GM23338 (cell line): ENCODE results near the gene GAK. TPM values are rescaled to one million over a fixed set of nuclear protein-coding genes. Genes with fewer than 3 reads are reported as not detected.

ENCODE experiments used
- ATAC-seq: fragments of 200-7000 bp; cut with Tn5 transposase; 3 replicates; pipeline ENCODE4 v1.9.1; 2020
- DNase-seq: peaks from one replicate; pipeline ENCODE4 v3.0.0-alpha.2; 2015; ENCODE audit warnings: low spot score
- H2AFZ ChIP-seq: fragments of 200-600 bp; sonication (generic); 2 replicates; pipeline ENCODE4 v1.8.0; 2016; ENCODE audit warnings: antibody characterized with exemption, mild to moderate bottlenecking, moderate library complexity
- H3F3A ChIP-seq: fragments of 200-600 bp; sonication (generic); replicated peaks from 2 replicates; pipeline ENCODE4 v1.8.0; 2017; ENCODE audit warnings: antibody characterized with exemption, mixed run types, low read depth
- H3K27ac ChIP-seq: fragments of 200-600 bp; sonication (generic); 2 replicates; pipeline ENCODE4 v1.6.1; 2016; ENCODE audit warnings: low read depth
- H3K27me3 ChIP-seq: fragments of 200-600 bp; sonication (generic); 2 replicates; pipeline ENCODE4 v1.8.0; 2016; ENCODE audit warnings: mild to moderate bottlenecking, mixed run types, moderate library complexity; ENCODE audit not compliant: insufficient read depth
- H3K36me3 ChIP-seq: fragments of 200-600 bp; sonication (generic); 2 replicates; pipeline ENCODE4 v1.8.0; 2016; ENCODE audit warnings: mild to moderate bottlenecking; ENCODE audit not compliant: insufficient read depth
- H3K4me1 ChIP-seq: fragments of 200-600 bp; sonication (generic); 2 replicates; pipeline ENCODE4 v1.8.0; 2016; ENCODE audit warnings: mild to moderate bottlenecking, moderate library complexity; ENCODE audit not compliant: insufficient read depth
- H3K4me2 ChIP-seq: fragments of 200-600 bp; sonication (generic); 2 replicates; pipeline ENCODE4 v1.7.1; 2017; ENCODE audit warnings: mixed run types
- H3K4me3 ChIP-seq: fragments of 200-600 bp; sonication (generic); 2 replicates; pipeline ENCODE4 v1.6.1; 2016; ENCODE audit warnings: mixed run types
- H3K79me2 ChIP-seq: fragments of 200-600 bp; sonication (generic); replicated peaks from 2 replicates; pipeline ENCODE4 v1.8.0; 2017; ENCODE audit warnings: mild to moderate bottlenecking; ENCODE audit not compliant: insufficient read depth
- H3K9me2 ChIP-seq: fragments of 200-600 bp; sonication (generic); 2 replicates; pipeline ENCODE4 v1.8.0; 2017; ENCODE audit not compliant: insufficient read depth
- H4K20me1 ChIP-seq: fragments of 200-600 bp; sonication (generic); replicated peaks from 2 replicates; pipeline ENCODE4 v1.8.0; 2017; ENCODE audit warnings: mild to moderate bottlenecking; ENCODE audit not compliant: insufficient read depth
- H3K27ac Mint-ChIP-seq: 2 replicates; pipeline ENCODE4 v1.8.0; 2020; ENCODE audit warnings: inconsistent platforms, mild to moderate bottlenecking, moderate library complexity, mixed read lengths
- H3K27me3 Mint-ChIP-seq: 3 replicates; pipeline ENCODE4 v1.8.0; 2022; ENCODE audit warnings: low read depth, mild to moderate bottlenecking, moderate library complexity, mixed read lengths, inconsistent platforms; ENCODE audit not compliant: insufficient read depth, poor library complexity
- H3K36me3 Mint-ChIP-seq: 3 replicates; pipeline ENCODE4 v1.8.0; 2021; ENCODE audit warnings: low read depth, mild to moderate bottlenecking, inconsistent platforms, moderate library complexity, mixed read lengths
- H3K4me1 Mint-ChIP-seq: 3 replicates; pipeline ENCODE4 v1.8.0; 2020; ENCODE audit warnings: mild to moderate bottlenecking, inconsistent platforms, mixed read lengths
- H3K4me3 Mint-ChIP-seq: 3 replicates; pipeline ENCODE4 v1.8.0; 2021; ENCODE audit warnings: moderate library complexity, mild to moderate bottlenecking, inconsistent platforms, mixed read lengths
- H3K9me3 Mint-ChIP-seq: 3 replicates; pipeline ENCODE4 v1.8.0; 2020; ENCODE audit warnings: moderate library complexity, mild to moderate bottlenecking, inconsistent platforms, mixed read lengths
- CREB1 ChIP-seq: fragments of 250-450 bp; sonication (Bioruptor Pico); IDR thresholded peaks from 2 replicates; pipeline ENCODE4 v1.5.0; 2020; ENCODE audit warnings: low read depth, mild to moderate bottlenecking, moderate library complexity
- CTCF ChIP-seq, 2 experiments: fragments of 200-600 bp in 1 of 2; sonication (generic) in 1 of 2; conservative IDR thresholded peaks; 2 replicates each; pipeline versions ENCODE4 v1.5.1 to v1.6.1; 2016 to 2017; ENCODE audit warnings: antibody characterized with exemption in 2 of 2, low read depth in 2 of 2, mild to moderate bottlenecking in 2 of 2, moderate library complexity in 1 of 2
- EZH2 ChIP-seq: fragments of 200-600 bp; sonication (generic); IDR thresholded peaks from one replicate; pipeline ENCODE4 v1.8.0; 2017; ENCODE audit warnings: antibody characterized with exemption, mild to moderate bottlenecking, low read depth; ENCODE audit not compliant: unreplicated experiment
- JUNB ChIP-seq: IDR thresholded peaks from one replicate; pipeline ENCODE4 v1.6.1; 2016; ENCODE audit warnings: antibody characterized with exemption; ENCODE audit not compliant: unreplicated experiment
- NANOG ChIP-seq: IDR thresholded peaks from 2 replicates; pipeline ENCODE4 v1.6.1; 2016; ENCODE audit warnings: antibody characterized with exemption, borderline replicate concordance
- POLR2AphosphoS5 ChIP-seq: IDR thresholded peaks from 2 replicates; pipeline ENCODE4 v1.6.1; 2016; ENCODE audit warnings: antibody characterized with exemption, low read depth
- STAT1 ChIP-seq: IDR thresholded peaks from one replicate; pipeline ENCODE4 v1.6.1; 2016; ENCODE audit warnings: antibody characterized with exemption; ENCODE audit not compliant: unreplicated experiment
- ZNF114 ChIP-seq: fragments of 250-450 bp; sonication (Bioruptor Pico); IDR thresholded peaks from 2 replicates; pipeline ENCODE4 v1.5.0; 2020; ENCODE audit warnings: mild to moderate bottlenecking, moderate library complexity
- ZNF331 ChIP-seq: fragments of 250-450 bp; sonication (Bioruptor Pico); IDR thresholded peaks from 2 replicates; pipeline ENCODE4 v1.5.0; 2020; ENCODE audit warnings: low read depth, mild to moderate bottlenecking, moderate library complexity
- ZNF462 ChIP-seq: fragments of 250-450 bp; sonication (Bioruptor Pico); IDR thresholded peaks from 2 replicates; pipeline ENCODE4 v1.5.0; 2020; ENCODE audit warnings: mild to moderate bottlenecking, moderate library complexity
- polyA plus RNA-seq: library from polyadenylated mRNA; unstranded; fragments of >200 nt; fragmentation: Nextera tagmentation; extraction: Ambion mirVana; gene quantifications from 2 replicates; pipeline ENCODE4 v1.2.1, GENCODE V29; 2016
- total RNA-seq: library from RNA; depleted of rRNA; stranded (reverse); fragments of >200 nt; shearing (Covaris generic); gene quantifications from 2 replicates; pipeline ENCODE4 v1.2.3, GENCODE V29; 2014

GAK gene
- total and polyA plus RNA-seq, 2 experiments from 2014 or later = 48.5 to 124 TPM

- TF ChIP-seq CTCF (conservative IDR thresholded peaks at IDR 0.05; ENCODE audit: low read depth in 2 of 2) = peak in 1 of 2 experiments; percentile 2; a peak in 1 of 4 replicates
- no peak for TF ChIP-seq EZH2
- Mint-ChIP-seq H3K27me3 (peaks cover 77% of the 10 kb centered on the region), H3K36me3 (no peaks in the 10 kb centered on the region; the same call in 2 of the 3 replicates), H3K27ac (no peak overlapping the region), H3K9me3 (no peaks in the 10 kb centered on the region; the same call in 2 of the 3 replicates), H3K4me1 (peaks cover 5% of the 10 kb centered on the region; the same call in 1 of the 3 replicates), H3K4me3 (peak overlapping the region; percentile 55; the same call in 2 of the 3 replicates)
- ATAC-seq (peak; percentile 18), DNase-seq (peak; percentile 38)
- no peak overlapping the region for H3K4me2 ChIP-seq
- H3K36me3 ChIP-seq = no peaks in the 10 kb centered on the region
- H3K9me2 ChIP-seq = no peaks in the 10 kb centered on the region
- no peaks in the 10 kb centered on the region for H4K20me1 ChIP-seq
- H3K27ac ChIP-seq = no peak overlapping the region
- H3K4me1 ChIP-seq = no peaks in the 10 kb centered on the region
- H3F3A ChIP-seq = no peaks in the 10 kb centered on the region
- no peak overlapping the region for H2AFZ ChIP-seq
- peaks cover 61% of the 10 kb centered on the region for H3K27me3 ChIP-seq
- no peak overlapping the region for H3K4me3 ChIP-seq
- H3K79me2 ChIP-seq = no peaks in the 10 kb centered on the region
These were observed 108.2 kb downstream of the GAK start for GRCh38 chr4:823761-824460.

GRCh38 chr4:823176-823760, 108.8 kb downstream of the GAK start:
- Histone ChIP-seq H3K9me2 (no peaks in the 10 kb centered on the region), H3K27ac (no peak overlapping the region), H3K4me2 (no peak overlapping the region), H2AFZ (no peak overlapping the region), H4K20me1 (no peaks in the 10 kb centered on the region), H3K4me3 (no peak overlapping the region), H3F3A (no peaks in the 10 kb centered on the region), H3K36me3 (no peaks in the 10 kb centered on the region), H3K79me2 (no peaks in the 10 kb centered on the region), H3K27me3 (peaks cover 58% of the 10 kb centered on the region), H3K4me1 (no peaks in the 10 kb centered on the region)
- Mint-ChIP-seq H3K27ac (no peak overlapping the region), H3K27me3 (peaks cover 73% of the 10 kb centered on the region), H3K4me1 (peaks cover 5% of the 10 kb centered on the region; the same call in 1 of the 3 replicates), H3K4me3 (no peak overlapping the region), H3K36me3 (no peaks in the 10 kb centered on the region; the same call in 2 of the 3 replicates), H3K9me3 (no peaks in the 10 kb centered on the region; the same call in 2 of the 3 replicates)
- ATAC-seq (no peak), DNase-seq (no peak)
- no peak for TF ChIP-seq ZNF462 (CRISPR knock-in tag)
- TF ChIP-seq STAT1 = no peak
- TF ChIP-seq ZNF331 (CRISPR knock-in tag) = no peak
- TF ChIP-seq EZH2 = no peak
- no peak for TF ChIP-seq CREB1 (CRISPR knock-in tag)
- no peak for TF ChIP-seq POLR2AphosphoS5
- no peak for TF ChIP-seq NANOG
- no peak for TF ChIP-seq ZNF114 (CRISPR knock-in tag)
- TF ChIP-seq JUNB = no peak
